GM11168 (cell line): ENCODE results near the gene DEPP1.

ENCODE experiments used
- in situ Hi-C: fragments of 300-500 bp; cut with MboI; formaldehyde crosslinking; loops from one replicate; pipeline ENCODE4 v1.12.0; 2022; ENCODE audit warnings: low sequenced_read_pairs; ENCODE audit not compliant: unreplicated experiment

The DEPP1 gene

GRCh38 chr10:44968500-44969400 lies 9.9 kb downstream of the DEPP1 start:
- in situ Hi-C loops: no loop called here

- in situ Hi-C loops: no loop called here
These were observed 10.5 kb downstream of the DEPP1 start for GRCh38 chr10:44968091-44968490.

DNA sequence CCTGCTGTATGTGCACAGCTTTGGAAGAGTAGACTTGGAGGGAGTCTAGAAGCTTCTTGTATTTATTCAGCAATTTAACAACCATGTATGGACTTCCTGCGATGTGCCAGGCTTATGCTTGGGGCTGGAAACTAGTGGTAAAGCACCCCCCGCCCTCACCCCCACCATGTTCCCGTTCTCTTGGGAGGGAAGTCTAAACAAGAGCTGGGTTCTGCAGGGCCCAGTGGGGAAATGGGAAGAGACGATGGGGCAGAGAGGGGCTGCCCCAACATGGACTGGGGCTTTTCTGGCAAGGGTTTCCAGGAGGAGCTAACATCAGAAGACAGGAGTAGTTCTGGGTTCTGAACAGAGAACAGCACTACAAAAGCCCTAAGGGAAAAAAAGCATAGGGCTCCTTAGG lies 11.0 kb downstream of the DEPP1 start:
- in situ Hi-C loops: no loop called here

- in situ Hi-C loops: no loop called here
These were observed 11.6 kb downstream of the DEPP1 start for GRCh38 chr10:44966816-44967509.

DNA sequence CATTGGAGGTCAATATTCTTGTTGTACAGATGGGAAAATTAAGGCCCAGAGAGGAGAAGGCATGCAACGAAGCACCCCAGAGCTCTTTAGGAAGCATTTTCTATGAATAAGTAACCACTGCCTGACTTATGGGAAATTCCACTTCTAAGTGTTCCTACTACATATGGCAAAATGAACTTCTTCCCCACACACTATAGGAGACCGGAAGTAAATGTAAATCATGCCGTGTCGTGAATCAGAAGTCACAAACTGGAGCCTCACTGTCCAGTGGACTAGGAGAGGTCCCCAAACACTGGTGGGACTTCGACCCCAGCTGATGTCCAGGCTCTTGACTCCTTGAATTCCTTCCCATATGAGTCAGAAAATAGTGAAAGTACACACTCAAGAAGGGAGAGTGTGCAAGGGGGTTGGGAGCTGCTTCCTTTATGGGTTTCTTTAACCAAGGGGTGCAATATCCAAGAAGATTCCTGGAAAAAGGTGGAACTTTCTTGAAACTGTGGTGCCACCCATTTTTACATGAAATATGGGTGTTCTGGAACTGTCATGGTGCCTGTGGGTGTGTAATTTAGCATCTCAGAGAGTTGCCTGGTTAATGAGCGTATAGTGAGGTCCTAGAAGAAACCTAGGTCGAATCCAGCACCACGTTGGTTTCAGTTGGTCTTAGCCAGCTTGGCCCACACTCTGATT lies 12.3 kb downstream of the DEPP1 start:
- in situ Hi-C loops: no loop called here

DNA sequence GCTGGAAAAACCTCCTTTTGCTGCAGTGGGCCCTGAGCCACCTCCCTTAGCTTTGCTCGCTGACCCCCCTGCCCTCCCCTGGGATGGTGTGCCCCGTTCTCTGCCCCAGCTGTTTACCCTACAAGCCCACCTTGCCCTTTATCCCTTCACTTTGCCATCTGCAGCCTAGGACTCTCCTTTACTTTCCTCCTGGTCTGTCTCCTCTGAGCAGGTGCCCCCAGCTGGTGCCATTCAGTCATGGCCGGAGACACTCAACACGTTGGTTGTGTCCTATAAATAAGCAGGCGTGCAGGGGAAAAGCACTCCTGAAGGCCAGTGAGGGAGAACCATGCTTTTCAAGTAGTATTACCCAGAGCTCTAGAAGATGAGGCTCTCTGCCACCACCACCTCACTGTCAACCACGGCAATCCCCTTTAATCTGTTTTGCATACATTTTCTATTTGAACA lies 12.9 kb downstream of the DEPP1 start:
- in situ Hi-C loops: no loop called here

- in situ Hi-C loops: no loop called here
These were observed 13.5 kb downstream of the DEPP1 start for GRCh38 chr10:44965104-44965503.

- in situ Hi-C loops: no loop called here
These were observed 14.6 kb downstream of the DEPP1 start for GRCh38 chr10:44963772-44964633.

GRCh38 chr10:44962870-44963738 lies 15.5 kb downstream of the DEPP1 start:
- in situ Hi-C loops: no loop called here

- in situ Hi-C loops: no loop called here
These were observed 16.5 kb downstream of the DEPP1 start for GRCh38 chr10:44961931-44962750.

DNA sequence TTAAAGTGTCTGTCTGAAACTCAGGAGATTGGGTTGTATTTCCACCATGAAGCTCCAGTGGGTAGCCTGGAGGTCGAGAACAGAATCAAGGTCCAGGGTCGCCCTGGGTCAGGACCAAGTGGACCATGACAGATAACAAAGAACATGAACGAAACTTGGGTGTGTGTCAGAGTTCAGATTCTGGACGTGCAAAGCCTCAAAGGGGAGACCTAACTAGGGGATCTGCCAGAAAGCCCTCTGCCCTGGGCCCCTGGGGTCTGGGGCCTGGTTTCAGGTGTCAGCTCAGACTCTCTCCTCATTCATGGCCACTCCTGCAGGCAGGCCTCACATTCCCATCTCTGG lies 17.4 kb downstream of the DEPP1 start:
- in situ Hi-C loops: no loop called here

GRCh38 chr10:44960482-44961229 lies 18.0 kb downstream of the DEPP1 start:
- in situ Hi-C loops: no loop called here

DNA sequence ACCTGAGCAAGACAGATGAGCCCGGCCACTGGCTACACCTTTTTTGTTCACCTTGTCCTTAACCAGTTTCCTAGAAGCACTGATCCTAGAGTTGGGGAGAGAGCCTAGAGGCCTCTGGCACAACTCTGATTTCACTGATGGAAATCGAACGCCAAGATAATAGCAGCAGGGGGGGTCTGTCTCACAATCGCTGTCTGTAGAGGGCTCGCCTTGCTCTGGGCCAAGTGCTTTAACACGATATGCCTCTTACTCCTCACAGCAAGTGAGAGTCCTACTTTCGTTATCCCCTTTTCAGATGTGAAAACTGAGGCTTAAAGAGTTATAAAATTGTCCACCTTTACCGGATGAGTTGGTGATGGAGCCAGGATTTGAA lies 18.5 kb downstream of the DEPP1 start:
- in situ Hi-C loops: no loop called here

- in situ Hi-C loops: no loop called here
These were observed 19.1 kb downstream of the DEPP1 start, which contains the start of gene RASSF4 for GRCh38 chr10:44959247-44960087. TSS of gene RASSF4 (plus strand) at chr10:44959802. CDS start at chr10:44970203, 10,401 bp downstream.

GRCh38 chr10:44958898-44959246 lies 19.7 kb downstream of the DEPP1 start:
- in situ Hi-C loops: no loop called here

DNA sequence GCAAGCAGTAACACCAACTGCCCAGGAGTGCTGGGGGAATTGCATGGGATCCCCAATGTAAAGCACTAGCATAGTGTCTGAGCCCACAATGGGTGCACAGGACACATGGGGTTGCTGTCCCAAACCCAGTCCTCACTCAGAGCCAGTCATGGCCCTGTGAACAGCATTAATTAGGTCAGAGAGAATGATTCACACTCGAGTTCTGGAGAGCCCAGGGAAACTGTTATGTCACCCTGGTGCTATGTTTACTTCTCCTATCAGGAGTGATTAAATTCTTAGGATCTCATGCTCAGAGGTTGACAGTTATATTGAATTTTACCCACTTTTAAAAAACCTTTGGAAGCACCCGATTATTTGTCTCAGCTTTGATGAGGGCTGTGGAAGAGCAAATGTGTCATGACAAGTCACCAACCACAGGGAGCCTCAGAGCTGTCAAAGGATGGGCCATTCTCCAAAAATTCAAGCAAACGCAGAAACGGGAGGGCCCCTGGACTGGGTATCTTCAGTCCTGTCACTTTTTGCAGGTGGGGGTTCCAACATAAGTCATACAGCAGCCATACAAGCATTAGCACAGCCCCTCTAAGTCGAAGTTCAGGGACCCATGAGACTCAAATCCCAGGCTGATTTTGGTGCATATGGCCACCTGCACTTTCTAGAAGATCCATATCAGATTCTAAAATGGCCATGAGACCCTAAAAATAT lies 20.3 kb downstream of the DEPP1 start:
- in situ Hi-C loops: no loop called here
